Natural killer cell treated with Interleukin-12 subunit alpha and Interleukin-12 subunit beta and Interleukin-15 and Interleukin-18, amount 100 ng/mL, for 72 hours (primary cell): Measurements from ENCODE around the gene FASN. TPM values are rescaled to one million over a fixed set of nuclear protein-coding genes. Genes with fewer than 3 reads are reported as not detected.
"Not testable (repeated sequence)": the region's sequence is repeated elsewhere in the genome, so short reads cannot be mapped to it uniquely, and the experiment has no call there.

Source experiments
- ATAC-seq, 2 donors: fragments of 150-1000 bp; cut with Tn5 transposase in 1 of 2; sonication (Bioruptor Pico), chemical (Tn5 transposase) in 1 of 2; 2 replicates each; pipeline ENCODE4 v1.10.0; 2021
- DNase-seq: peaks from one replicate; pipeline ENCODE4 v3.0.0; 2022; ENCODE audit warnings: low spot score
- H3K27ac Mint-ChIP-seq, 2 donors: 1 replicate in 1 of 2; 2 replicates in 1 of 2; pipeline ENCODE4 v1.8.0; 2022; ENCODE audit warnings: mixed read lengths in 2 of 2, mild to moderate bottlenecking in 1 of 2, moderate library complexity in 1 of 2
- H3K27me3 Mint-ChIP-seq, 2 donors: 1 replicate in 1 of 2; 2 replicates in 1 of 2; pipeline ENCODE4 v1.8.0; 2022; ENCODE audit warnings: mixed read lengths in 2 of 2
- H3K36me3 Mint-ChIP-seq: one replicate; pipeline ENCODE4 v1.8.0; 2022; ENCODE audit warnings: mixed read lengths
- H3K4me1 Mint-ChIP-seq, 2 donors: 1 replicate in 1 of 2; 2 replicates in 1 of 2; pipeline ENCODE4 v1.8.0; 2022; ENCODE audit warnings: low read depth in 2 of 2, mixed read lengths in 2 of 2, mild to moderate bottlenecking in 1 of 2
- H3K4me3 Mint-ChIP-seq: one replicate; pipeline ENCODE4 v1.8.0; 2022; ENCODE audit warnings: mixed read lengths
- H3K9me3 Mint-ChIP-seq: 2 replicates; pipeline ENCODE4 v1.8.0; 2022; ENCODE audit warnings: mixed read lengths
- total RNA-seq, 2 donors: library from RNA; stranded (reverse); gene quantifications; one replicate each; pipeline ENCODE4 v1.2.3, GENCODE V29; 2022

Gene FASN
- total RNA-seq: 100 to 1,000 TPM; 195 to 451 TPM

DNA sequence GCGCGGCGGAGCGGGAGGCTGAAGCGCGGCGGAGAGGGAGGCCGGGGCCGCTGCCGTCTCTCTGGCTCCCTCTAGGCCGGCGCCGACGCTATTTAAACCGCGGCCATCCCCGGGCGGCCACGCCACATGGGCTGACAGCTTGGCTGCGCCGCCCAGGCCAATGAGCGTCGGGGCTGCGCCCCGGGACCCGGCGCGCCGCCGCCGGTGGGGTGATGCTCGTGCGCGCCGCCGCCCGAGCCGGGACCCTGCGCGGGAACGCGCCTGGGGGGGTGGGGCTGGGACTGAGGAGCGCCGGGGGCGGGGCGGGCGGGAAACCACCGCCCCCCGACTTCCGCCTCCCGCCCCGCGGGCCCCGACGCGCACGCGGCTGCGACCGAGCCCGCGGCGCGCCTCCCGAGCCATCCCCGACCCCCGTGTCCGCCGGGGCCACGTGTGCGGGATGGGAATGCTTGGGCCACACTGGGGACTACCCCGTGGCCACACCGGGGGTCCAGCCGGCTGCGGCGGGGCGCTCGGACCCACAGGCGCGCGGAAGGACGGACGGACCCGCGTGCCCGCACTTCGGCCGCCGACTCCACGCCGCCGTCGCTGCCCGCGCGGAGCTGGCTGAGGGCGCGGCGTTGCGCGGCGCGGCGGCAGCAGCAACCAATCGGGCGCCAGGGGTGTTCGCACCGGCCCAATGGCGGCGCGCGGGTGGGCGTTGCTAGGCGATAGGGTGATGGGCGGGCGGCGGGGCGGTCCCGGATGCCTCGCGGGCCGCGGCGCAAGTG, at the start of gene FASN:
Gene FASN (minus strand): TSS at position 68 of the 770 bp plus-strand sequence. CDS start 1,791 bp downstream, outside the sequence.
- Mint-ChIP-seq H3K4me1 (peaks cover 0 to 3% of the 10 kb centered on the region in 2 donors), H3K27ac (peak within 1 kb of the TSS in 1 of 2 donors; percentile 72), H3K36me3 (no peaks in the 10 kb centered on the region), H3K4me3 (peak within 1 kb of the TSS; percentile 44), H3K9me3 (no peaks in the 10 kb centered on the region), H3K27me3 (no peaks in the 10 kb centered on the region)
- DNase-seq (peak; percentile 97), ATAC-seq (peak; percentile 88 to 92)

DNA sequence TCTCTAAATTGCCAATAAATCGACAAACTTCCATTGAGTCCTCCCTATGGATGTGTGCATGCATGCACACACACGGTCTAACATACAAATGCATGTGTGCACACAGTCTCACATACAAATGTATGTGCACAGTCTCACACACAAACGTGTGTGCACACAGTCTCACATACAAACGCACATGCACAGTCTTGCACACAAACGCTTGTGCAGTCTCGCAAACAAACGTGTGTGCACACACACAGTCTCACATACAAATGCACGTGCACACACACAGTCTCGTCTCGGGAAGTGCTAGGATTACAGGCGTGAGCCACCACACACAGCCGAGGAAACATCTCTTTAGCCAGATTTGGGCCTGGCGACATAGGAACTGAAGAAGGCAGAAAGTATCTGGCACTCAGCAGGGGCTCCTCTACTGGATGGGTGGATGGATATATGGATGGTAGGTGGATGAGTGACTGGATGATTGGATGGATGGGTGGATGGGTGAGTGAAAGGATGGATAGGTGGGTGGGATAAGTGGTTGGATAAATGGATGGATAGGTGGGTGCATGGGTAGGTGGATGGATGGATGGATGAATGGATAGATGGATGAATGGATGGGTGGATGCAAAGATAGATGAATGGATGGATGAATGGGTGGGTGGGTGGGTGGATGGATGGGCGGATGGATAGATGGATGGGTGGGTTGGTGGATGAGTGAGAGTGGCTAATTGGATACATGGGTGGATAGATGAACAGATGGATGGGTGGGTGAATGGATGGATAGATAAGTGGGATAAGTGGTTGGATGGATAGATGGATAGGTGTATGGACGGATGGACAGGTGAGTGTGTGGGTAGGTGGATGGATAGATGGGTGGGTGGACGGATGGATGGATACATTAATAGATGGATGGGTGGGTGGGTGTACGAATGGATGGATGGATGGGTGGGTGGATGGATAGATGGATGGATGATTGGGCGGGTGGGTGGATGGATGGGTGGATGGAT, 48.9 kb upstream of the FASN start:
- DNase-seq (no peak), ATAC-seq (no peak)
- no peaks in the 10 kb centered on the region for H3K27me3 Mint-ChIP-seq
- H3K4me1 Mint-ChIP-seq: peaks cover 0 to 2% of the 10 kb centered on the region in 2 donors
- peaks cover 6% of the 10 kb centered on the region for H3K36me3 Mint-ChIP-seq
- H3K9me3 Mint-ChIP-seq: no peaks in the 10 kb centered on the region
- no peak overlapping the region for H3K4me3 Mint-ChIP-seq
- no peak overlapping the region for H3K27ac Mint-ChIP-seq

GRCh38 chr17:82145550-82146155, 47.6 kb upstream of the FASN start:
- Mint-ChIP-seq H3K27ac (no peak overlapping the region), H3K27me3 (no peaks in the 10 kb centered on the region), H3K9me3 (no peaks in the 10 kb centered on the region), H3K4me1 (peaks cover 0 to 2% of the 10 kb centered on the region in 2 donors), H3K36me3 (peaks cover 6% of the 10 kb centered on the region), H3K4me3 (no peak overlapping the region)
- ATAC-seq (no peak), DNase-seq (no peak)

- Mint-ChIP-seq H3K36me3 (peaks cover 6% of the 10 kb centered on the region), H3K4me1 (peaks cover 0 to 2% of the 10 kb centered on the region in 2 donors), H3K27me3 (no peaks in the 10 kb centered on the region), H3K4me3 (no peak overlapping the region), H3K27ac (peak overlapping the region in 1 of 2 donors; percentile 32), H3K9me3 (no peaks in the 10 kb centered on the region)
- no peak for ATAC-seq
- no peak for DNase-seq
These were observed 45.3 kb upstream of the FASN start for GRCh38 chr17:82143333-82143732.

DNA sequence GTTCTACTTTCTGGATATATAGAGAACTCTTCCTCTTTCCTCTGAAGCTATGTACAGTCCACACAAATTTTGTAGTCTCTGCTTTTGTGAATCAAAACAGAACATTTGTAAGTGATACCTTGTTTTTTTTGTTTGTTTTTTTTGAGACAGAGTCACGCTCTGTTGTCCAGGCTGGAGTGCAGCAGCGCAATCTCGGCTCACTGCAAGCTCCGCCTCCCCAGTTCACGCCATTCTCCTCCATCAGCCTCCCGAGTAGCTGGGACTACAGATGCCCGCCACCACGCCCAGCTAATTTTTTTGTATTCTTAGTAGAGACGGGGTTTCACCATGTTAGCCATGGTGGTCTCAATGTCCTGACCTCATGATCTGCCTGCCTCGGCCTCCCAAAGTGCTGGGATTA, 41.9 kb upstream of the FASN start:
- not testable (repeated sequence) for DNase-seq

GRCh38 chr17:82138511-82138992, 40.5 kb upstream of the FASN start:
- H3K4me1 Mint-ChIP-seq: no peaks in the 10 kb centered on the region

More for the DNA sequence above, 41.9 kb upstream of the FASN start:
- not testable (repeated sequence) for ATAC-seq, H3K4me1 Mint-ChIP-seq, H3K27me3 Mint-ChIP-seq, H3K27ac Mint-ChIP-seq, H3K9me3 Mint-ChIP-seq, H3K4me3 Mint-ChIP-seq, H3K36me3 Mint-ChIP-seq

DNA sequence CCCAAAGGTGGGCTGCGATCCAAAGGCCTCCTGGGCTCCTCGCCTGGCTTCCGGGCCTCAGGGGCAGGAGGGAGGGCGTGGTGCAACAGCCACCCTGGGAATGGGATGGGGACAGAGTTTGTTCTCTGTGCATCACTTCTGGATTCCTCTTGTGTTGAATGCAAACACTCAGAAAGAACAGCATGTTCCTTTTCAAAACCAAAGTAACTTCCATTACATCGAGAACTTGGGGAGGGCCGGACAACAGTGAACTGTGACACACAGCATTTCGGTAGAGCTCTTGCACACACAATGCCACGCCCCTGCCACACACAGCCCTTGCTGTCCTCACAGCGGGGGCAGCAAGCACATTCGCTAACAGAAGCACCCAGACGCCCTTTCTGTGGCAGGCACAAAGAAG, 36.1 kb upstream of the FASN start:
- no peaks in the 10 kb centered on the region for H3K36me3 Mint-ChIP-seq
- H3K9me3 Mint-ChIP-seq: no peaks in the 10 kb centered on the region
- H3K4me1 Mint-ChIP-seq: no peaks in the 10 kb centered on the region
- no peak overlapping the region for H3K27ac Mint-ChIP-seq
- H3K4me3 Mint-ChIP-seq: no peak overlapping the region
- ATAC-seq: no peak
- H3K27me3 Mint-ChIP-seq: no peaks in the 10 kb centered on the region
- DNase-seq: no peak

More at GRCh38 chr17:82138511-82138992, 40.5 kb upstream of the FASN start:
- ATAC-seq (no peak), DNase-seq (no peak)
- Mint-ChIP-seq H3K27ac (no peak overlapping the region), H3K4me3 (no peak overlapping the region), H3K36me3 (no peaks in the 10 kb centered on the region), H3K9me3 (no peaks in the 10 kb centered on the region), H3K27me3 (no peaks in the 10 kb centered on the region)

DNA sequence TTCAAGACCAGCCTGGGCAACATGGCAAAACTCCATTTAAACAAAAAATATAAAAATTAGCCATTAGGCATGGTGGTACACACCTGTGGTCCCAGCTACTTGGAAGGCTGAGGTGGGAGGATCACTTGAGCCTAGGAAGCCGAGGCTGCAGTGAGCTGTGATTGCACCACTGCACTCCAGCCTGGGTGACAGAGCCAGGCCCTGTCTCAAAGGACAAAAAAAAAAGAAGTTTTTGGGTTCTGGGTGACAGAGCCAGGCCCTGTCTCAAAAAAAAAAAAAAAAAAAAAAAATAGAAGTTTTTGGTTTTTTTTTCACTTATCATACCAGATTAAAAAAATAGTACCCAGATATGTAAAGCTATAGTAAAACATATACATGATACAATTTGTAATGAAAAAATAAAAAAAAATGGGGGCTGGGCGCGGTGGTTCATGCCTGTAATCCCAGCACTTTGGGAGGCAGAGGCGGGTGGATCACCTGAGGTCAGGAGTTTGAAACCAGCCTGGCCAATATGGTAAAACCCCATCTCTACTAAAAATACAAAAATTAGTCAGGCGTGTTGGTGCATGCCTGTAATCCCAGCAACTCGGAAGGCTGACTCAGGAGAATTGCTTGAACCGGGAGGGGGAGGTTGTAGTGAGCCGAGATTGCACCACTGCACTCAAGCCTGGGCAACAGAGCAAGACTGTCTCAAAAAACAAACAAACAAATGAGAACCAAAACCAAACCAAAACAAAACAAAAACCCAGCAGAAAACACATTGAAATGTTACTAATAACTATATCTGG, 35.3 kb upstream of the FASN start:
- H3K9me3 Mint-ChIP-seq, H3K36me3 Mint-ChIP-seq: not testable (repeated sequence)

DNA sequence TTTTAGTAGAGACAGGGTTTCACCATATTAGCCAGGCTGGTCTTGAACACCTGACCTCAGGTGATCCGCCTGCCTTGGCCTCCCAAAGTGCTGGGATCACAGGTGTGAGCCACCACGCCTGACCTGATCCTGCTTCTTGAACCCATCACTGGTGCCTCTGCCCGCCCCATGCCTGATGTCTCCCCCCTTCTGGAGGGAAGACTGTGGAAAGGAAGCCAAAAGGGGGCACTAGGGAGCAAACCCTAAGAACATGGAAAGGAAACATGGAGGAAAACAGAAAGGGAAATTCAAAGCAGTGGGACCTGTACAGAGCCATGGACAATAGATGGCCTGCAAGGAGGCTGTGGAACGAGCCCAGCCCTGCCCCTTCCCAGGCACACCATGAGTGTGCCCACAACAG, 31.1 kb upstream of the FASN start:
- Mint-ChIP-seq H3K9me3 (no peaks in the 10 kb centered on the region), H3K27me3 (no peaks in the 10 kb centered on the region), H3K4me1 (peaks cover 5 to 8% of the 10 kb centered on the region in 2 donors), H3K36me3 (no peaks in the 10 kb centered on the region), H3K4me3 (no peak overlapping the region), H3K27ac (no peak overlapping the region)
- ATAC-seq (no peak), DNase-seq (no peak)

More for the DNA sequence above, 35.3 kb upstream of the FASN start:
- DNase-seq, H3K4me1 Mint-ChIP-seq, H3K27me3 Mint-ChIP-seq, H3K27ac Mint-ChIP-seq, H3K4me3 Mint-ChIP-seq, ATAC-seq: not testable (repeated sequence)

GRCh38 chr17:82128287-82128686, 30.3 kb upstream of the FASN start:
- Mint-ChIP-seq H3K36me3 (no peaks in the 10 kb centered on the region), H3K27me3 (no peaks in the 10 kb centered on the region), H3K27ac (no peak overlapping the region), H3K4me1 (peaks cover 5 to 8% of the 10 kb centered on the region in 2 donors), H3K9me3 (no peaks in the 10 kb centered on the region), H3K4me3 (no peak overlapping the region)
- ATAC-seq: peak in 1 of 2 donors; percentile 4
- DNase-seq: no peak

GRCh38 chr17:82127704-82128103, 29.7 kb upstream of the FASN start:
- Mint-ChIP-seq H3K27me3 (no peaks in the 10 kb centered on the region), H3K27ac (no peak overlapping the region), H3K4me3 (no peak overlapping the region), H3K9me3 (no peaks in the 10 kb centered on the region), H3K4me1 (peaks cover 5 to 8% of the 10 kb centered on the region in 2 donors), H3K36me3 (no peaks in the 10 kb centered on the region)
- no peak for DNase-seq
- peak in 1 of 2 donors; percentile 7 for ATAC-seq

- H3K36me3 Mint-ChIP-seq: no peaks in the 10 kb centered on the region
- H3K4me3 Mint-ChIP-seq: no peak overlapping the region
- H3K27me3 Mint-ChIP-seq: no peaks in the 10 kb centered on the region
- H3K9me3 Mint-ChIP-seq: no peaks in the 10 kb centered on the region
- ATAC-seq (no peak), DNase-seq (no peak)
- H3K27ac Mint-ChIP-seq: no peak overlapping the region
- H3K4me1 Mint-ChIP-seq: peaks cover 5 to 8% of the 10 kb centered on the region in 2 donors
These were observed 29.2 kb upstream of the FASN start for GRCh38 chr17:82127315-82127595.
